ENCODE data around the gene NOL3.

- TF ChIP-seq CTCF (conservative IDR thresholded peaks at IDR 0.05; ENCODE audit: low read length) (no peak), EZH2phosphoT487 (IDR thresholded peaks at IDR 0.05; ENCODE audit: borderline replicate concordance) (no peak)
Measured at GRCh38 chr16:67204076-67204475, 33.7 kb downstream of the NOL3 start.
